Uterus (tissue), 2 donors: ENCODE results near the gene EDNRB.

Experiments used
- POLR2A ChIP-seq, 2 donors: fragments of 450-650 bp; IDR thresholded peaks; one replicate each; pipeline ENCODE4 v1.6.1; 2016; ENCODE audit warnings: antibody characterized with exemption in 2 of 2, mild to moderate bottlenecking in 1 of 2, moderate library complexity in 1 of 2
- TF ChIP-seq, protein P1 (sequence below), 4 experiments: fragments of 200-600 bp in 2 of 4; fragments of 450-650 bp in 2 of 4; sonication (generic) in 2 of 4; IDR thresholded peaks; one replicate each; pipeline ENCODE4 v1.5.1; 2016 to 2019; ENCODE audit warnings: antibody characterized with exemption in 4 of 4, mild to moderate bottlenecking in 2 of 4, moderate library complexity in 1 of 4

DNA sequence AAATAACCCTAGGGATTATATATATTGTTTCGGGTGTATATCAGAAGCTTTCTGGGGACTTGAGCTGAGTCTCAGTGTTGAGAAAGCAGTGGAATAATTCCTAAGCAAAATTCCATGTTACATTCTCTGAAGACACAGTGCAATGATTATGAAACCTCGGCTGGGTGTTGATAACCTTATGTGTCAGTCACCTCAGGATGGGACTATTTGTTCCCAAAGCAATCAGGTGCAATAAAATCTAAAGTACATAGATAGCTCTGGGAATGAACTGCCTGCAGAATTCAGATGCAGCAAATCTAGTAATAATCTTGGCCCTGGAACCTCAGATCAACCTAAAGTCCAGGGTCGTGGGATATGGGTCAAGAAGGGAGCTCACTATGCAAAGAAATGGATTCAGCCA, 53.0 kb downstream of the EDNRB start:
- TF ChIP-seq, protein P1, sequence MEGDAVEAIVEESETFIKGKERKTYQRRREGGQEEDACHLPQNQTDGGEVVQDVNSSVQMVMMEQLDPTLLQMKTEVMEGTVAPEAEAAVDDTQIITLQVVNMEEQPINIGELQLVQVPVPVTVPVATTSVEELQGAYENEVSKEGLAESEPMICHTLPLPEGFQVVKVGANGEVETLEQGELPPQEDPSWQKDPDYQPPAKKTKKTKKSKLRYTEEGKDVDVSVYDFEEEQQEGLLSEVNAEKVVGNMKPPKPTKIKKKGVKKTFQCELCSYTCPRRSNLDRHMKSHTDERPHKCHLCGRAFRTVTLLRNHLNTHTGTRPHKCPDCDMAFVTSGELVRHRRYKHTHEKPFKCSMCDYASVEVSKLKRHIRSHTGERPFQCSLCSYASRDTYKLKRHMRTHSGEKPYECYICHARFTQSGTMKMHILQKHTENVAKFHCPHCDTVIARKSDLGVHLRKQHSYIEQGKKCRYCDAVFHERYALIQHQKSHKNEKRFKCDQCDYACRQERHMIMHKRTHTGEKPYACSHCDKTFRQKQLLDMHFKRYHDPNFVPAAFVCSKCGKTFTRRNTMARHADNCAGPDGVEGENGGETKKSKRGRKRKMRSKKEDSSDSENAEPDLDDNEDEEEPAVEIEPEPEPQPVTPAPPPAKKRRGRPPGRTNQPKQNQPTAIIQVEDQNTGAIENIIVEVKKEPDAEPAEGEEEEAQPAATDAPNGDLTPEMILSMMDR (IDR thresholded peaks at IDR 0.05) = no peak
- TF ChIP-seq POLR2A (IDR thresholded peaks at IDR 0.05) = no peak
